Measurements from ENCODE around the gene CAPZB. TPM values are rescaled to one million over a fixed set of nuclear protein-coding genes. Genes with fewer than 3 reads are reported as not detected.

The CAPZB gene
- total RNA-seq, 1 experiment from 2014 or later = 43.7 TPM

GRCh38 chr1:19475296-19475695 is 10.0 kb downstream of the CAPZB start:
- DNase-seq (ENCODE audit: extremely low read depth, low read depth) = no peak

GRCh38 chr1:19472174-19472573 is 13.2 kb downstream of the CAPZB start:
- DNase-seq (ENCODE audit: extremely low read depth, low read depth) = no peak

- no peak for DNase-seq (ENCODE audit: extremely low read depth, low read depth)
Measured at GRCh38 chr1:19469004-19469403, 16.3 kb downstream of the CAPZB start.

- DNase-seq (ENCODE audit: extremely low read depth, low read depth) = no peak
Measured at GRCh38 chr1:19468397-19468956, 16.9 kb downstream of the CAPZB start.

GRCh38 chr1:19467199-19468187 is 17.8 kb downstream of the CAPZB start:
- no peak for DNase-seq (ENCODE audit: extremely low read depth, low read depth)

- no peak for DNase-seq (ENCODE audit: extremely low read depth, low read depth)
Measured at GRCh38 chr1:19466112-19466561, 19.2 kb downstream of the CAPZB start.

GRCh38 chr1:19465650-19466049 is 19.7 kb downstream of the CAPZB start:
- DNase-seq (ENCODE audit: extremely low read depth, low read depth) = no peak

- no peak for DNase-seq (ENCODE audit: extremely low read depth, low read depth)
Measured at GRCh38 chr1:19465123-19465522, 20.2 kb downstream of the CAPZB start.

GRCh38 chr1:19464696-19465095 is 20.6 kb downstream of the CAPZB start:
- no peak for DNase-seq (ENCODE audit: extremely low read depth, low read depth)

- DNase-seq (ENCODE audit: extremely low read depth, low read depth) = no peak
Measured at GRCh38 chr1:19463504-19463803, 21.9 kb downstream of the CAPZB start.

GRCh38 chr1:19462781-19463503 is 22.4 kb downstream of the CAPZB start:
- no peak for DNase-seq (ENCODE audit: extremely low read depth, low read depth)

GRCh38 chr1:19461220-19461554 is 24.2 kb downstream of the CAPZB start:
- no peak for DNase-seq (ENCODE audit: extremely low read depth, low read depth)

GRCh38 chr1:19460535-19461219 is 24.7 kb downstream of the CAPZB start:
- DNase-seq (ENCODE audit: extremely low read depth, low read depth) = no peak

- no peak for DNase-seq (ENCODE audit: extremely low read depth, low read depth)
Measured at GRCh38 chr1:19458815-19459417, 26.4 kb downstream of the CAPZB start.

GRCh38 chr1:19457607-19458006 is 27.7 kb downstream of the CAPZB start:
- DNase-seq (ENCODE audit: extremely low read depth, low read depth) = no peak

GRCh38 chr1:19456968-19457441 is 28.3 kb downstream of the CAPZB start:
- DNase-seq (ENCODE audit: extremely low read depth, low read depth) = no peak

- DNase-seq (ENCODE audit: extremely low read depth, low read depth) = no peak
Measured at GRCh38 chr1:19455353-19455752, 30.0 kb downstream of the CAPZB start.

GRCh38 chr1:19454265-19455146 is 30.8 kb downstream of the CAPZB start:
- no peak for DNase-seq (ENCODE audit: extremely low read depth, low read depth)

GRCh38 chr1:19453741-19454201 is 31.6 kb downstream of the CAPZB start:
- no peak for DNase-seq (ENCODE audit: extremely low read depth, low read depth)

Data from NCI-H460 (cell line).